Endothelial cell (in vitro differentiated cells): ENCODE data around the gene RAPGEF2. TPM values are rescaled to one million over a fixed set of nuclear protein-coding genes. Genes with fewer than 3 reads are reported as not detected.

Source experiments
- DNase-seq: peaks from one replicate; pipeline ENCODE4 v3.0.0; 2021; ENCODE audit warnings: low spot score
- H3K27ac Mint-ChIP-seq: one replicate; pipeline ENCODE4 v1.8.0; 2021; ENCODE audit warnings: mixed read lengths, inconsistent platforms; ENCODE audit not compliant: unreplicated experiment
- H3K27me3 Mint-ChIP-seq: one replicate; pipeline ENCODE4 v1.8.0; 2021; ENCODE audit warnings: mild to moderate bottlenecking, moderate library complexity, mixed read lengths, inconsistent platforms; ENCODE audit not compliant: unreplicated experiment
- H3K36me3 Mint-ChIP-seq: one replicate; pipeline ENCODE4 v1.8.0; 2021; ENCODE audit warnings: mild to moderate bottlenecking, low read depth, mixed read lengths, inconsistent platforms; ENCODE audit not compliant: unreplicated experiment
- H3K4me1 Mint-ChIP-seq: one replicate; pipeline ENCODE4 v1.8.0; 2021; ENCODE audit warnings: mild to moderate bottlenecking, mixed read lengths, inconsistent platforms; ENCODE audit not compliant: unreplicated experiment
- H3K4me3 Mint-ChIP-seq: one replicate; pipeline ENCODE4 v1.8.0; 2021; ENCODE audit warnings: mild to moderate bottlenecking, mixed read lengths, inconsistent platforms; ENCODE audit not compliant: unreplicated experiment
- H3K9me3 Mint-ChIP-seq: one replicate; pipeline ENCODE4 v1.8.0; 2021; ENCODE audit warnings: mixed read lengths, inconsistent platforms; ENCODE audit not compliant: unreplicated experiment
- CTCF ChIP-seq: fragments of 200-600 bp; sonication (generic); IDR thresholded peaks from one replicate; pipeline ENCODE4 v1.5.0; 2021; ENCODE audit warnings: antibody characterized with exemption; ENCODE audit not compliant: unreplicated experiment
- total RNA-seq: library from RNA; stranded (reverse); fragmentation: NEBNext Ultra II Directional; extraction: Animal tissue kit (Norgen Biotek cat#: 25700); gene quantifications from one replicate; pipeline ENCODE4 v1.2.1, GENCODE V29; 2021; ENCODE audit not compliant: unreplicated experiment

The RAPGEF2 gene
- total RNA-seq, 1 donor from 2014 or later, result 108 TPM

GRCh38 chr4:159235779-159236368, 133.0 kb downstream of the RAPGEF2 start:
- DNase-seq, result no peak
- Mint-ChIP-seq H3K4me3 (no peak overlapping the region), H3K9me3 (no peaks in the 10 kb centered on the region), H3K4me1 (peaks cover 7% of the 10 kb centered on the region), H3K36me3 (peaks cover 8% of the 10 kb centered on the region), H3K27ac (peak overlapping the region; percentile 14), H3K27me3 (no peaks in the 10 kb centered on the region)
- TF ChIP-seq CTCF, result no peak

DNA sequence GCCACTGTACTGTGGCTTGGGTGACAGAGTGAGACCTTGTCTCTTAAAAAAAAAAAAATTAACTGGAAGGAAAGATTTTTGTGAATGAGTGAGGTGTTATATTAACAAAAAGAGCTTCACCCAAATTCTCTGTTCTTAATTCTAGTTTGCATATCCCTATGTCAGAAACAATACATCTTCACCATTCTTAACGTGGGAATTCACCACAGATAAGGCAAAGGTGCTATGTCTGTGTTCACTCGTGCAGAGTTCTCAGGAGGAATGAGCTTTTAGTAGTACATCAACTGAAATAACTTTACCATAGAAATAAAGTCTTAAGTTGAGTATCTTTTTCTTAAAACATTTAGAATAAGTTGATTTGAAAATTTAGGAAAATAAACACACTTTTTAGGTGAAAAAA, 135.1 kb downstream of the RAPGEF2 start:
- peaks cover 9% of the 10 kb centered on the region for H3K36me3 Mint-ChIP-seq
- no peak for TF ChIP-seq CTCF

GRCh38 chr4:159238631-159239030, 135.8 kb downstream of the RAPGEF2 start:
- no peak for DNase-seq
- Mint-ChIP-seq H3K4me1 (peaks cover 10% of the 10 kb centered on the region), H3K9me3 (no peaks in the 10 kb centered on the region), H3K4me3 (no peak overlapping the region), H3K36me3 (peaks cover 4% of the 10 kb centered on the region), H3K27ac (no peak overlapping the region), H3K27me3 (no peaks in the 10 kb centered on the region)
- TF ChIP-seq CTCF, result no peak

More for the DNA sequence above, 135.1 kb downstream of the RAPGEF2 start:
- H3K27me3 Mint-ChIP-seq, result no peaks in the 10 kb centered on the region
- no peak overlapping the region for H3K4me3 Mint-ChIP-seq
- no peak for DNase-seq
- H3K4me1 Mint-ChIP-seq, result peaks cover 10% of the 10 kb centered on the region
- H3K9me3 Mint-ChIP-seq, result no peaks in the 10 kb centered on the region
- H3K27ac Mint-ChIP-seq, result no peak overlapping the region

GRCh38 chr4:159239629-159240028, 136.8 kb downstream of the RAPGEF2 start:
- H3K36me3 Mint-ChIP-seq, result peaks cover 4% of the 10 kb centered on the region
- H3K4me3 Mint-ChIP-seq, result no peak overlapping the region
- no peak for TF ChIP-seq CTCF
- H3K9me3 Mint-ChIP-seq, result no peaks in the 10 kb centered on the region
- no peaks in the 10 kb centered on the region for H3K27me3 Mint-ChIP-seq
- H3K4me1 Mint-ChIP-seq, result peaks cover 10% of the 10 kb centered on the region
- DNase-seq, result no peak
- no peak overlapping the region for H3K27ac Mint-ChIP-seq

- H3K4me1 Mint-ChIP-seq, result peaks cover 9% of the 10 kb centered on the region
- H3K4me3 Mint-ChIP-seq, result no peak overlapping the region
- no peak for DNase-seq
- H3K9me3 Mint-ChIP-seq, result no peaks in the 10 kb centered on the region
- no peak overlapping the region for H3K27ac Mint-ChIP-seq
- peaks cover 4% of the 10 kb centered on the region for H3K36me3 Mint-ChIP-seq
- TF ChIP-seq CTCF, result no peak
- no peaks in the 10 kb centered on the region for H3K27me3 Mint-ChIP-seq
Observed at GRCh38 chr4:159240046-159240445, 137.2 kb downstream of the RAPGEF2 start.
